GM19463 (cell line): ENCODE results near the gene CPNE6.

Experiments
- ATAC-seq: cut with Tn5 transposase; IDR thresholded peaks from one replicate; pipeline ENCODE4 v1.9.1; 2021; ENCODE audit warnings: mild to moderate bottlenecking, moderate library complexity; ENCODE audit not compliant: unreplicated experiment

Gene CPNE6

DNA sequence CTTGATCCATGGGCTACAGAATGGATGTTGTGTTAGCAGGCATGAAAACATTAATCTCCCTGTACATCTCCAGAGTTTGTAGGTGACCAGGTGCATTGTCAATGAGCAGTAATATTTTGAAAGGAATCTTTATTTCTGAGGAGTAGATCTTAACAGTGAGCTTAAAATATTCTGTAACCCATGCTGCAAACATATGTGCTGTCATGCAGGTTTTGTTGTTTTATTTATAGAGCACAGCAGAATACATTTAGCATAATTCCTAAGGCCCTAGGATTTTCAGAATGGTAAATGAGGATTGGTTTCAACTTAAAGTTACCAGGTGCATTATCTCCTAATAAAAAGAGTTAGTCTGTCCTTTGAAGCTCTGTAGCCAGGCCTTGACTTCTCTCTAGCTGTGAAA is 55.6 kb downstream of the CPNE6 start:
- no peak for ATAC-seq

DNA sequence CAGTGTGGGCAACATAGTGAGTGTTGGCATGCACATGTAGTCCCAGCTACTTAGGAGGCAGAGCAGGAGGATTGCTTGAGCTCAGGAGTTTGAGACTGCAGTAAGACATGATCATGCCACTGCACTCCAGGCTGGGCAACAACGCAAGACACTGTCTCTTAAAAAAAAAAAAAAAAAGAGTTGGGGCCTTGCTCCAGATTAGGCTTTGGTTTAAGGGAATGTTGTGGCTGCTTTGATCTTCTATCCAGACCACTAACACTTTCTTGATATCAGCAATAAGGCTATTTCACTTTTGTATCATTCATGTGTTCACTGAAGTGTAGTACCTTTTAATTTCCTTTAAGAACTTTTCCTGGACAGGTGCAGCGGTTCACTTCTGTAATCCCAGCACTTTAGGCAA is 56.3 kb downstream of the CPNE6 start:
- no peak for ATAC-seq
